C1 segment of cervical spinal cord (tissue), 14 donors: ENCODE measurements around the gene TPST1.
A peak's percentile ranks its signal among the peaks of the same experiment; 100 is the strongest.

ENCODE experiments used
- DNase-seq, 14 donors: peaks; one replicate each; lab custom pipeline; 2025; lab: John Stamatoyannopoulos, UW

TPST1 gene

GRCh38 chr7:66237906-66238772 is 33.0 kb downstream of the TPST1 start:
- DNase-seq, result no peak

- DNase-seq, result no peak
These were observed 33.8 kb downstream of the TPST1 start for GRCh38 chr7:66238773-66239466.

- DNase-seq, result no peak
These were observed 34.3 kb downstream of the TPST1 start for GRCh38 chr7:66239467-66239856.

- DNase-seq, result no peak
These were observed 39.9 kb downstream of the TPST1 start for GRCh38 chr7:66245008-66245407.

GRCh38 chr7:66246554-66247171 is 41.5 kb downstream of the TPST1 start:
- DNase-seq, result peak in 1 of 14 donors; percentile 4

- DNase-seq, result no peak
These were observed 42.4 kb downstream of the TPST1 start for GRCh38 chr7:66247380-66248078.

- no peak for DNase-seq
These were observed 45.6 kb downstream of the TPST1 start for GRCh38 chr7:66250711-66251110.

- DNase-seq, result no peak
These were observed 50.5 kb downstream of the TPST1 start for GRCh38 chr7:66255534-66256100.

- no peak for DNase-seq
These were observed 51.1 kb downstream of the TPST1 start for GRCh38 chr7:66256281-66256680.

- DNase-seq, result no peak
These were observed 52.3 kb downstream of the TPST1 start for GRCh38 chr7:66257481-66257880.

GRCh38 chr7:66258409-66258808 is 53.3 kb downstream of the TPST1 start:
- peak in 2 of 14 donors; percentile 18 to 38 for DNase-seq

GRCh38 chr7:66261941-66262340 is 56.8 kb downstream of the TPST1 start:
- DNase-seq, result no peak

GRCh38 chr7:66263936-66264335 is 58.8 kb downstream of the TPST1 start:
- no peak for DNase-seq

GRCh38 chr7:66265566-66265965 is 60.4 kb downstream of the TPST1 start:
- DNase-seq, result no peak

- no peak for DNase-seq
These were observed 62.1 kb downstream of the TPST1 start for GRCh38 chr7:66267249-66267648.

- no peak for DNase-seq
These were observed 64.8 kb downstream of the TPST1 start for GRCh38 chr7:66269978-66270377.

- no peak for DNase-seq
These were observed 67.2 kb downstream of the TPST1 start for GRCh38 chr7:66272321-66272720.

GRCh38 chr7:66276363-66276762 is 71.2 kb downstream of the TPST1 start:
- DNase-seq, result no peak

GRCh38 chr7:66277492-66277891 is 72.4 kb downstream of the TPST1 start:
- DNase-seq, result no peak

- no peak for DNase-seq
These were observed 74.8 kb downstream of the TPST1 start for GRCh38 chr7:66279912-66280311.
